Fibroblast of mammary gland (primary cell): ENCODE data around the gene TCF3.

Experiments used
- DNase-seq: peaks from one replicate; pipeline ENCODE4 v3.0.0-alpha.2; 2010; ENCODE audit warnings: low read depth
- H3K4me3 ChIP-seq: 2 replicates; pipeline ENCODE4 v1.5.1; 2011; ENCODE audit warnings: low read depth, mild to moderate bottlenecking, low read length, moderate library complexity; ENCODE audit not compliant: control insufficient read depth
- TF ChIP-seq, protein P1 (sequence below): conservative IDR thresholded peaks from 2 replicates; pipeline ENCODE4 v1.5.1; 2011; ENCODE audit warnings: low read depth, low read length, inconsistent platforms; ENCODE audit not compliant: control insufficient read depth, insufficient read depth

The TCF3 gene

DNA sequence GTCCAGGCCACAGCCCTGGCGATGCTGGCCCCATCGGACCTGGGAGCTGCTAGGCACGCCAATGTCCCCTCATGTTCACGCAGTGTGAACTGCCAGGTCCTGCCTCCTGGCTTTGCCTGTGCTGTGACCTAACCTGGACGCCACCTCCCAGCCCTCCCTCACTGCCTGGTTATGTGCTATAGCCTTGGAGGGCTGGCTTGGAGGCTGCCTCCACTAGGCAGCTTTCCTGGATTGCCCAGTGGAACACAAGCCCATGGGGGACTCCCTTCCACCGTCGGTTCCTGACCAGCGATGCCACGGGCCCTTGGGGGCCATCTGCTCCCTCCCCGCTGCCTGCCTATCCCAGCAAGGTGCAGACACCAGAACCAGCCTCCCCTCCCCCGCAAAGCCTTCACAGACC is 31.9 kb downstream of the TCF3 start:
- DNase-seq = no peak
- TF ChIP-seq, protein P1, sequence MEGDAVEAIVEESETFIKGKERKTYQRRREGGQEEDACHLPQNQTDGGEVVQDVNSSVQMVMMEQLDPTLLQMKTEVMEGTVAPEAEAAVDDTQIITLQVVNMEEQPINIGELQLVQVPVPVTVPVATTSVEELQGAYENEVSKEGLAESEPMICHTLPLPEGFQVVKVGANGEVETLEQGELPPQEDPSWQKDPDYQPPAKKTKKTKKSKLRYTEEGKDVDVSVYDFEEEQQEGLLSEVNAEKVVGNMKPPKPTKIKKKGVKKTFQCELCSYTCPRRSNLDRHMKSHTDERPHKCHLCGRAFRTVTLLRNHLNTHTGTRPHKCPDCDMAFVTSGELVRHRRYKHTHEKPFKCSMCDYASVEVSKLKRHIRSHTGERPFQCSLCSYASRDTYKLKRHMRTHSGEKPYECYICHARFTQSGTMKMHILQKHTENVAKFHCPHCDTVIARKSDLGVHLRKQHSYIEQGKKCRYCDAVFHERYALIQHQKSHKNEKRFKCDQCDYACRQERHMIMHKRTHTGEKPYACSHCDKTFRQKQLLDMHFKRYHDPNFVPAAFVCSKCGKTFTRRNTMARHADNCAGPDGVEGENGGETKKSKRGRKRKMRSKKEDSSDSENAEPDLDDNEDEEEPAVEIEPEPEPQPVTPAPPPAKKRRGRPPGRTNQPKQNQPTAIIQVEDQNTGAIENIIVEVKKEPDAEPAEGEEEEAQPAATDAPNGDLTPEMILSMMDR = no peak
- no peak overlapping the region for H3K4me3 ChIP-seq

DNA sequence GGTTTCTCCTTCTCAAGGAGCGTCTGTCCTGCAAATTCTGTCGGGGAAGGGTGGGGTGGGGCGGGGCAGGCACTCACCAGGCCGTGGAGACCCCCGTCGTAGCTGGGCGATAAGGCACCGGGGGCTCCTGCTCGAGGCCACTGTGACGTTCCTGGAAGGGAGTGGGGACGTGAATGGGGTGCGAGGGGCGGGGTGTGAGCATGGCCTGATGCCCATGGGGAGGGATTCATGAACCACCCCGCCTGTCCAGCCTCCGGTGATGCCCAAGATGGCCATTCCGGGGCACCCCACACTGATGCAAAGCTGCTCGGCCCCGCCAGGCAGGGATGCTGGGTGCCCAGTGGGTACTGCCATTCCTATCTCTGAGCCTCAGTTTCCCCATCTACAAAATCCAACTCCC is 32.7 kb downstream of the TCF3 start:
- no peak for DNase-seq
- TF ChIP-seq, protein P1 = no peak
- H3K4me3 ChIP-seq = no peak overlapping the region

DNA sequence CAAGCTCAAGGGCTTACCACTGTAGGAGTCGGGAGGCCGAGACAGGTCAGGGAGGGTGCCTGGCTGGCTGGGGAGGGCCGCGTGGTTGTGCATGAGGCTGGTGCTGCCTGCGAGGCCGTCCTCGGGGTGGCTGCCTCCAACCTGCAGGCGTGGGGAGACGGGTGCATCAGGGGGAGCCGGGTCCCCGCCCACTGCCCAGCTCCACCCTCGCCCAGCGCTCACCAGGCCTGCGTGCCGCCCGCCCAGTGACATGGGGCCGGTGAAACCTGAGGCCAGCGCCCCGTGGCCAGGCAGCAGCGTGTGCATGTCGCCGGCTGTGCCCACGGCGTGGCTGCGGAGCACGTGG is 33.3 kb downstream of the TCF3 start:
- TF ChIP-seq, protein P1 = no peak
- DNase-seq = no peak
- H3K4me3 ChIP-seq = no peak overlapping the region

DNA sequence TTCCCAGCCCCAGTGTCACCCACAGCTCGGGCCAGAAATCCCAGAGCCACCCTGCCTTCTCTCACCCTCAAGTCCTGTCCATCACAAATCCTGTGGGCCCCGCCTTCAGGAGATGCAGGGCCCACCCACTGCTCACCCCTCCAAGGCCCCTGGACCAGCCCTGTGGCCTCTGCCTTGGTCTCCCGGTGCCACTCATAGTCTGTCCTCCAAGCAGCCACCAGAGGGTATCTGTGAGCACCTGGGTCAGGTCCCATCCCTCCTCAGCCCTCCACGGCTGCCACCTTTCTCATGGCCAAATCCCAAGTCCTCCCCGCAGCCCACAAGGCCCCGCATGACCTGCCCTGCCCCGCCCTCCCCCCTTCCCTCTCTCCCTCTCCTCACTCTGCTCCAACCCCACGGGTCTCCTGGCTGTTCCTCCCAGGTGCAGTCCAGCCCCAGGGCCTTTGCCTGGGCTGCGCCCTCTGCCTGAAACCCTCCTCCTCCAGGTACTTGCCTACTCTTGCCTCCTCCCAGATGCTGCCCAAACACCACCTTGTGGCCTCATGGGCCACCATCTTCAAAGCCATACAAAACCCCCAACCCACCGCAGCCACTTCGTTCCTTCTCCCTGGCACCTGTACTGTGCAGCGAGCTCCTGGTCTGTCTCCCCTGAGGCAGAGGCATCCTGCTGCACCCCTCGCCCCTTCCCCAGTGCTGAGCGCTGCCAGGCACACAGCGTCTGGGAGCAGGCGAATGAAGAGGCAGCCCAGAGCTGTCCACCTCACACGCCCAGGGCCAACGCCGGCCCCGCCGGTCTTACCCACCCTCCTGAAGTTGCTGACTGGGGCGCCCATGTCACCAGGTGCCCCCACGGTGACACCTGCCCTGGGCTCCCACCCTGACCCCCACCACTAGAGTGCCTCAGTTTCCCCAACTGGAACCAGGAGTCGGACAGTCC is 34.0 kb downstream of the TCF3 start:
- TF ChIP-seq, protein P1 = peak; percentile 31
- peak; percentile 25 for DNase-seq
- H3K4me3 ChIP-seq = no peak overlapping the region

DNA sequence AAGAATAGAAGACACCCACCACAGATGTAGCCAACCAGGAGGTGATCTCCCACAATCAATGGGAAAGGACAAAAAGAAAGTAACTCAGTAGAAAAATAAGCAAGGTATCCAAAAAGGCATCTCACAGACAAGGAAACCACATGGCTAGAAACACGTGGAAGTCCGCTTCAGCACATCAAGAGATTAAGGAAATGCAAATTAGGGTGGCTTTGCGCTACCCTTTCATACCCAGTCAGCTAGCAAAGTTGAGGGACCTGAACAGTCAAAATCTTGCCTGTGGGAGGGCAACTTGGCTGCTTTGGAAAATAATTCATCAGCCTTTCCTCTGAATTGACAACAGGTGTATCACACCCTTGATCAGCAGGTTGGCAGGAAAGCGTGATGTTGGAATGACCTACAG is 35.5 kb downstream of the TCF3 start:
- TF ChIP-seq, protein P1 = no peak
- DNase-seq = no peak
- no peak overlapping the region for H3K4me3 ChIP-seq

DNA sequence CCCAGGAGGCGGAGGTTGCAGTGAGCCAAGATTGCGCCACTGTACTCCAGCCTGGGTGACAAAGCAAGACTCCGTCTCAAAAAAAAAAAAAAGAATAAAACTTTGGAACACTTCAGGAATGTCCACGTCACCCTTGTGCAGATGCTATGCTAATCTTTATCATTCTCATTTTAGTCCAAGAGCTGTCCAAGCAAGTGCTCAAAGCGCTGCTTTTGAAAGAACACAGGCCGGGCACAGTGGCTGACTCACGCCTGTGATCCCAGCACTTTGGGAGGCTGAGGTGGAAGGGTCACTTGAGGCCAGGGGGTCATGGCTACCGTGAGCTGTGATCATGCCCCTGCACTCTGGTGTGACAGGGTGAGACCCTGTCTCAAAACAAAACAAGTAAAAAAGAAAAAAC is 36.0 kb downstream of the TCF3 start:
- TF ChIP-seq, protein P1 = no peak
- H3K4me3 ChIP-seq = no peak overlapping the region
- peak; percentile 85 for DNase-seq
